NCI-H524 (cell line): ENCODE data around the gene TP53I13.

Source experiments
- DNase-seq, 2 experiments: peaks; one replicate each; lab custom pipeline; 2025; lab: John Stamatoyannopoulos, UW

TP53I13 gene

GRCh38 chr17:29615492-29616299 is 47.2 kb downstream of the TP53I13 start:
- DNase-seq = peak; percentile 66 to 90

DNA sequence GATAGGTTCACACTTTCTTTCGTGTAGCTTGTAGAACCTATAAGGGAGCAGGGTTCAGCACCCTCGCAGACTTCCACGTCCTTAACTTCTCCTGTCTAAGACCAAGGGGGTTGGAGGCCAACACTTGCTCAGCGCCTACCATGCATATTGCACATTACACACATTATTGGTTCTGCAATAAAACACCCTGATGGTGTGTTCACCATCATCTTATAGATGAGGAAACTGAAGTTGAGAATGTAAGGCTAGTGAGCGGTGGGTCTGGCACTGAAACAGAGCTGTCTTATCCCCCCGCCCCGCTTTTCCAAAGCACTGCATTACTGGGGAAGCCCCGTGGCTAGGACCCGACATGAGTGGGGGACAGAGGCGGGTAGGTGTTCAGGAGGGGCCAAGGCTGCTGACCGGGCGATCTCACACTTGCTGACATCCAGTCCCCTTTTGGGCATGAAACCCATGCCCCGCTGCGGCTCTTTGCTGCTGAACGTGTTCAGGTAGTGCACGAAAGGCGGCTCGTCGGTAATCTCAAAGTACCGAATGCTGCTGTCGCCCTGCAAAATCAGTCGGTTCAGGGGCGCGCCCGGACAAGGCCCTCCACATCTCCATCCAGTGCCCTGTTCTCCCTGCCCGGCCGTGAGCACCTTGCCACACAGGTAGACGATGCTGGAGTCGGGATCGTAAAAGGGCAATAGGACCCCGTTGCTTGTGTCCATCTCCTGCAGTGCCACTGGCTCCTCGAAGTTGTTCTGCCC is 48.0 kb downstream of the TP53I13 start:
- DNase-seq = no peak

GRCh38 chr17:29617125-29617480 is 48.6 kb downstream of the TP53I13 start:
- DNase-seq = peak; percentile 67 to 91

DNA sequence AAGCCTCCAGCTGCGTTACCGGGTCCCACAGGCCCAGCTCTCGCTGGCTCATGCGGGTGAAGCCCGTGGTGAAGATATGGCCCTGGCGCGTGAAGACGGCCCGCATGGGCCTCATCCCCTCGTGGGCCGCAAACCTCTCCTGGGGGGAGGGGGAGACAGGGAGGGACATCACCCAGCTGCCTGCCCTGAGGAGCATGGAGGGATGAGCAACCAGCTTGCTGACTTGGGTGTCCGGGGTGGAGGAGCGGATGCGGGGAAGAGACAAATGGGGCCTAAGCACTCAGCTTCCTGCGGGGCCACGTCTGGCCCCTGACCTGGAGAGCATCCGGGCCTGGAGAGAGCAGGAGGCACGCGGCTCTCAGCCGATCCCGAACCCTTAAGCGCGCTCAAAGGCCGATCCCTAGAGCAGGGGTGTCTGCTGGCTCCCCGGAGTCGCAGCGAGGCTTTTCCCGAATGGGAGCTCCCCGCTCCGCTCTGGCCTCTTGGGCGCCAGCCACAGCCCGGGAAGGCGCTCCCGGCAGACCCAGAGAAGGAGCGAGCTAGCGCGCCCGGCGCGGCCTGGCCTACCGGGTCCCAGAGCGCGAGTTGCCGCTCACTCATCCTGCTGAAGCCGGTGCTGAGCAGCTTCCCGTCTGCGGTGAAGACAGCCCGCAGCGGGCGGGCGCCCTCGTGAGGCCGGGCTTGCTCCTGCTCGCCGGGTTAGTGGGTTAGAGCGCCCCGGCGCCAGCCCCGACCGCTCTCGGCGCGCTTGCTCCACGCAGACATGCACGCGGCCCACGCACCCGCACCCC is 49.2 kb downstream of the TP53I13 start:
- DNase-seq = peak; percentile 46 to 76

DNA sequence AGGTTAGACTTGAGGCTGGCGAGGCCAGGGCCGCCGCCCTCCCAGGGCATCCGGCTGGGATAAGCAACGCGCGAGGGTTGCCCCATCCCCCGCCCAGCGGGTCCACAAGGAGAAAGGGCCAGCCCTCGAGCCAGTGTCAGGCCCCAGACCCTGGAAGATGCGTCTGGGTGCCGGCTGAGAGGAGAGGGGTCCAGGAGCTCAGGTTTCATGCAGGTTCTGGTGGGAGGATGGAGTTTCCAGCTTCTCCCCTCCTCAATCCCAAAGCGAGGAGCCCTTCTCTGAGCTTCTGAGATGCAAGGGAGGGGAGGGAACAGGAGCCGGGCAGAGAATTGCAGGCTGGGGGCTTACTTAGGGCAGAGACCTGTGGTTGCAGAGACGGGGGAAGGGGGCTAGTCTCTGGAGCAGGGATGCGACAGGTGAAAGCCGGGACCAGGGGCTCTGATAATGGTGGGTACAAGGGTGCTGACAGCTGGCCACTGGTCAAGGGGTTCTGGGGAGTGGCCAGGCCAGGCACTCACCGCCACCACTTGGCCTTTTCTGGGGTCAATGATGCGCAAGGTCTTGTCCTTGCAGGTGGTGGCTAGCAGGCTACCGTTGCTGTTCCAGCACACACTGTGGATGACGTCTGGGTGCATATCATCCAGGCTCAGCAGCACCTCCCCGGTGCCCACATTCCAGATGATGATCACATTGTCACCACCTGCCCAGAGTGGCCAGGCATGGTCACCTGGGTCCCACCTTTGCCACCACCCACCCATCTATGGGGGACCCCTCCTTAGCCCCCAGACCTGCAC is 50.0 kb downstream of the TP53I13 start:
- no peak for DNase-seq

- peak; percentile 46 to 66 for DNase-seq
These were observed 50.8 kb downstream of the TP53I13 start for GRCh38 chr17:29619251-29619650.

DNA sequence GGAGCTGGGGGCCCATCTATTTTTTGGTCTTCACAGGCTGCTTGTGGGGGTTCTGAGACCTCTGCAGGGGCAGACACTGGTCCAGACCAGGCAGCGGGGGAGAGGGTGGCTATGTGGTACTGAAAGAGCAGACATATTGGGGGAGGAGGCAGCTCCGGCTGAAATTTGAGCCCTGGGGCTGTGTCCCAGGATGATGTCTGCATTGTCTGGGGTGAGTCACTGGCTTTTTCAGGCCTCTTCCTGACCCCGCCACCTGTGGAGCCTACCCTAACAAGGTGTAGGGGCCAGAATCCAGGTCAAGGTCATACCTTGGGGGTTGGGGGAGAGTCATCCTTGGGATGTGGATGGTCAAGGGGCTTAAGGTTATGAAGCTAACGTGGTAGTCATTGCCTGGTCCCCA is 51.8 kb downstream of the TP53I13 start:
- no peak for DNase-seq

DNA sequence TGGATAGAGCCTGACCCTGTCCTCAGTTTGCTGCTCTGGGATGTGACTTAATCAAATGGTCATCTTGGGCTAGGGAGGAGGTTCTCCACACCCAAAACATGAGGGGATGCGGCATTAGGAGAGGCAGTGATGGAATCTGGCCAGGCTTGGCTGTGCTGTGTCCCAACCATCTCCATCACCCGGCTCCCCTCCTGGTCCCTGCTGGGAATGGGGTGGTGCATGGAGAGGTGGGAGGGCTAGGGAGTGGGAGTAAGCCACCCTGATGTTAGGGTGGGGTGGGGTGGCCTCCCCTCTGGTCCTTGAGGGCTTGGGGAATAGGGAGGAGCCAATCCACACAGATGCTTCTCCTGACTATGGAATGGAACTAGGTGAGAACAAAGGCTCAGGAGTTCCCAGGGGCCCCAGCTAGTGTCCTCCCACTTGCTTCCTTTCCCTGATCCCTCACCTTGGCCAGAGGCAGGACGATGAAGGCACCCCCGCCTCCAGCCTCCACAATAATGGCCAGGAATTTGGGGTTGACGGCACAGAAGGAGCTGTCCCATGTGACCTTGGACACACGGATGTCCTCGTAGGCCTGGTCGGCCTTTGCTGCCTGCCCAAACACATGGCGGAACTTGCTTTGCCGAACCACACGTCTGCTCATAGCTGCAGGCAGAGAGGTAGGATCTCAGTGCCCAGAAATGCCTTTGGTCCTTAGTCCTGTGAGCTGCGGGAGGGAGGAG is 52.4 kb downstream of the TP53I13 start:
- no peak for DNase-seq

GRCh38 chr17:29621751-29622194 is 53.3 kb downstream of the TP53I13 start:
- DNase-seq = no peak
